Putamen (tissue), 1 donor: ENCODE data around the gene KIAA0753.
"Not testable (repeated sequence)": the region's sequence is repeated elsewhere in the genome, so short reads cannot be mapped to it uniquely, and the experiment has no call there.

ENCODE experiments used
- DNase-seq: peaks from one replicate; pipeline ENCODE4 v3.0.0-alpha.2; 2016; ENCODE audit warnings: low spot score

The KIAA0753 gene

DNA sequence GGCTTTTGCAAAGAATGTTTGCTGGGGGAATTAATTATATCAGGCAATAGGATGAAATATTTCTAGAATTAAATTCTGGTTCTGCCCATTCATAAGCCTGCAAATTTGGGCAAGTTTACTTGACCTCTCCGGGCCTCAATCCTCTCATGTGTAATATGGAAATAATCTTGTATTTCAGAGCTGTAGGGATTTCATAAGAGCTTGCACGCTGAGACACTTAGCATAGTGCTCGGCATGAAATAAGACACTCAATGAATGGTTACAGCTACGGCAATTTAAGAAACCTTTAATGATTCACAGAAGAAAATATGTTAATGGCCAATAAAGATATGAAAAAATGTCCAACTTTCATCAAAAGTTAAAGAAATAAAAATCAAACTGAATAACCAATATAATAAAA, 43.6 kb downstream of the KIAA0753 start:
- DNase-seq, result no peak

DNA sequence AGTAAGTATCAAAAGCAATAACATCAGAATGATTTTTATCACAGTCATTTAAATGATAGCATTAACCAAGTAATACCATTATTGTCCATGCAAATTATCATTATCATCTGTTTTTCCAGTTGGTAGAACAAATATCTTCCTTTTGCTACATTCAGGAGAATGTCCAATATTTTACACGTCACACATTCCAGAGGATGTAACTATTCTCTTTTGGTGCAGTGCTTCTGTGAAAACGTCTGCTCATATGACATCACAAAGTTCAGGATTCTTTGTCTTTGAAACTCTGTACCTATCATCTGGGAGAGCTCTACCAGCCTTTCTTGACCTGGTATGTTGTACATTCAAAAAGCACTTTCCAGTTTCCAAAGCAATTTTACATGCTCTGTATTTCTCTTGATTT, 44.0 kb downstream of the KIAA0753 start:
- no peak for DNase-seq

GRCh38 chr17:6596081-6596480, 44.4 kb downstream of the KIAA0753 start:
- DNase-seq, result no peak

- not testable (repeated sequence) for DNase-seq
Measured at GRCh38 chr17:6593371-6593770, 47.1 kb downstream of the KIAA0753 start.

DNA sequence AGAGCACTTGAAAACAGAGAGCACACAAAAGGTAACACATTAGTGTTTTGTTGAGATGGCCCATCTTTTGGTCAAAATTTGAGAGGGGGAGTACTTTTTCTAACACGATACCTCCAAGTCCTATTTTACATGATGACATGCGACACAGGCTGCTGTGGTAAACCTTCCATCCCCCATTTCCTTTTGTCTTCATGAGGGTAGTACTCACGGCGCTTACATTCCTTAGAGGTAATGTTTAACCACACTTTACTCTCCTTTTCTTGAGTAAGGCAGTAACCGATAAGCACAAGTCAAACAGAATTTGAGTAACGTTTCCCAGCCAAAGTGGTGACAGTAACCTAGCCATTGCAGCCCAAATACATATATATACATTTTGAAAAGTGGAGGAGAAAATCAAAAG, 48.3 kb downstream of the KIAA0753 start:
- DNase-seq, result no peak

- DNase-seq, result no peak
Measured at GRCh38 chr17:6591599-6592158, 48.8 kb downstream of the KIAA0753 start.

DNA sequence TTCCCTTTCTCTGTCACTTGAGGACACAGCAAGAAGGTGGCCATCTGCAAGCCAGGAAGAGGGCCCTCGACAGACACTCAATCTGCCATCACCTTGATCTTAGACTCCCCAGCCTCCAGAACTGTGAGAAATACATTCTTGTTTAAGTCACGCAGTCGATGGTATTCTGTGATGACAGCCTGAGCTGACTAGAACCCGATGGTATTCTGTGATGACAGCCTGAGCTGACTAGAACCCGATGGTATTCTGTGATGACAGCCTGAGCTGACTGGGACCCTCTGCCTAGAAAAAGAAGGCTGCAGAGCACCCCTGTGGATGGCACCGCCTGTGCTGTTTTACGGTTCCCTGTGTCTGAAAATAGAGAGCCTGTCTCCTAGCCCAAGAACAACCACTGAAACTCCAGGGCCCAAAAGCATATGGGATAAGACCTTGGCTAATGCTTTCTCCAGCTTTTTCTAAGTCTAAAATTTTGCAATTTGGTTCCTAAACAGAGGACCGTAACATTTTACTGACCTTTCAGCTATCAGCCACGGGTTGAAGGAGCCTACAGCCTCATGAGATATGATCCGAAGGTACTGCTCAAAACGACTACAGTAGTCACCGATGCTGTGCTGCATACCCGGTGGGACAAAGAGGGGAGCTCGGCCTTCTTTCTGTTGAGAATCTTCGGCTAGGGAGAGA, 51.1 kb downstream of the KIAA0753 start:
- no peak for DNase-seq

GRCh38 chr17:6588165-6588564, 52.3 kb downstream of the KIAA0753 start:
- no peak for DNase-seq

DNA sequence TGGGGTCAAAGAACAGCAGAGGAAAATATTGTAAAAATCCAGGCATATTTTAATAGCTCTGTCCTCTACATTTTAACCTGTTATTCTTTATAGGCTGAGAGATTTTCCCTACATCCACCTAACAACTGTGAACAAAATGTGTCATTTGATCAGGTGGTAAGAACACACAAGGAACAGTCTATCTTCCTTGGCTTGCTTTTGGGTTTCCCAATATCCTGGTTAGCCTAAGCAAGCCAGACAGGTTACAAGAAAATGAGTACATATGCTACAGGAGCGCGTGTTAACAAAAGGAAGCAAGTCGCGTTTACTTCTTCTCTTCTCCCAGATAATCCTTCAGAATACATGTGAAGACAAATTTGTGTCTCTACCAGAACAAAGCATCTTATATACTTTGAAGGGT, 53.2 kb downstream of the KIAA0753 start:
- DNase-seq, result no peak

DNA sequence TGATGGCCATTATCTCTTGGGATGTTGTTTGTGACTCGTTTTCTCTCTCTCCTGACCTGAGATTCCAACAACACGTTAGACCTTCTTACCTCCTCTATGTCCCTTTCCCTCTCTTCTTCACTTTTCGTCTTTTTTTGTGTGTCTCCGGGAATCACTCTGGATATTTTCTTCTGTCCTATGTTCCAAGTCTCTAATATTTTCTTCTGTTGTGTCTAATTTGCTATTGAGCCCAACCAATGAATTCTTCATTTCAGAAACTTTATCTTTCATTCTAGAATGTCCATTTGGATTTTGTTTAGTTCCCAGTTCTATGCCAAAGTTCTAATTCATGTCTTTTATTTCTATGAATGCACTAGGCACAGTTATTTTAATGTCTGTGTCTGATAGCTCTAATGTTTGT, 57.1 kb downstream of the KIAA0753 start:
- DNase-seq, result no peak

DNA sequence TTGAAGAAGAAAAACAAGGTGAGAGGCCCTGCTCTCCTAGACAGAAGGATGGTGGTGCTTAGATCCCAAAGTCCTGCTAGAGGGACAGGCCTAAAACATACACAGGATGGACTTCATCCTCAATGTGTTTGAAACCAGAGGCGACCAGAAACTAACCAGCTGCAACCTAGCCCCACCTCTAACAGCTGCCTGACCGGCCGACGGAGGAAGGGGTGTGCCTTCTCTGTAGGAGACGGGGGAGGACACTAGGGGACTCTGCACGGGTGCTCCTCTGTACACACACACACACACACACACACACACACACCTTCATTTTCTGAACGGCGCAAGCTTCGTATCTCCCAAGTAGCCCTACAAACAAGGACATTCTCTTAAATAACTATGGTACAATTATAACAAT, 59.9 kb downstream of the KIAA0753 start:
- no peak for DNase-seq

- DNase-seq, result no peak
Measured at GRCh38 chr17:6578491-6578890, 62.0 kb downstream of the KIAA0753 start.

- DNase-seq, result no peak
Measured at GRCh38 chr17:6577686-6578263, 62.7 kb downstream of the KIAA0753 start.

GRCh38 chr17:6576038-6576785, 64.3 kb downstream of the KIAA0753 start:
- DNase-seq, result no peak

DNA sequence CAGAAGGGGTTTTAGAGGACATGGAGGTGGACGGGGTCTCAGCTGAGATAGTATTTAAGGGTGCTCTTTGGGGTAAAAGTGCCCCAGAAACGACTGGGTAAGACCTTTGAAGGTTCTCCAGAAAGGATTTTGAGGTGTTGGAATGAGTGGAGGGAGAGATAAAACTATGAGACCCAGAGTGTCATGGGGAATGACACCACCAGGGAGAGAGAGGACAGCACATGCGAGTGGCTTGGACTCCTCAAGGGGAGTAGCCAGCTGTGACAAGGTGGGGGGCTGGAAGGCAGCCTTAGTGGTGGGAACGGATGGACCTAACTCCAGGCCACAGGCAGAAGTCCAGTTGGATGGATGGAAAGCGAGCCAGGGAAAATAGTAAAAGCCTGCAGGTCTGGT, 64.9 kb downstream of the KIAA0753 start:
- no peak for DNase-seq

DNA sequence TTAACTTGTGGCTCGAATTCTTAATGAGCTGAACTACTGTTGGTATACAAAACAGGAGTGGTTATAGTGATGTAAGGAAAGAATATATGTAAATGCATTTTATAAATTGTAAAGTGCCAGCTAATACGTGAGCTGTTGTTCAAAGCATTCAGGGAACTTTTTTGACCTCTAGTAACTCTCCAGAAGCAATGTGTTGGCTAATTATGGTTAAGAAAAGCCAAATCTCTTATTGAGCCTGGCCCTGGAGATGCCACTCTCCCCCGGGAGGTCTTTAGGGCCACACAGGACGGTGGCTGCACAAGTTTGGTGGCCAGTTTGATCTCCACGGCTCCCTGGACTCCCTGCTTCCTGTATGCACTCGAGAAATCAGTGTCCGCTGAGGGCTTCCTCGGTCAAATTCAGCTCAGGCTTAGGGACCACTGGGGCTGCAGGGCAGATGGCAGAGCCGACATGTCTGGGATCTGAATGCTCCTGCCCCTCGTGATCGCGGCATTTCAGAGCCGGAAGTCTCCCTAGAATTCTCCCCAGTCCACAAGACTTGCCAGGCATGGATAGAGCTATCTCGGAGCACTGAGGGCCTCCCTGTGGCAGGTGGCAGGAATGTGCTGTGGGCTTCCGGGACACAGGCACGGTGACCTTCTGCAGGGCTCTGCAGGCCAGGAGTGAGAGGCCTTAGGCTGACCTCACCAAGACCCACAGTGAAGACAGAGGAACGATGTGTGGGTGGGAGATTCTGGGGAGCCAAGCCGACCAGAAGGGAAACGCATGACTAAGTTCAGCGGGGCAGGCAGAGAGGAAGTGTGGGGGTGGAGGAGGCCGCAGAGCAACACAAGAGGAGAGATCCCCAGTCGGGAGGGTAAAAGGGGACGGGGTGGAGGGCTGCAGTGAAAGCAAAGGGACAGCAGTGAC, 65.6 kb downstream of the KIAA0753 start:
- no peak for DNase-seq

- no peak for DNase-seq
Measured at GRCh38 chr17:6573982-6574686, 66.4 kb downstream of the KIAA0753 start.

DNA sequence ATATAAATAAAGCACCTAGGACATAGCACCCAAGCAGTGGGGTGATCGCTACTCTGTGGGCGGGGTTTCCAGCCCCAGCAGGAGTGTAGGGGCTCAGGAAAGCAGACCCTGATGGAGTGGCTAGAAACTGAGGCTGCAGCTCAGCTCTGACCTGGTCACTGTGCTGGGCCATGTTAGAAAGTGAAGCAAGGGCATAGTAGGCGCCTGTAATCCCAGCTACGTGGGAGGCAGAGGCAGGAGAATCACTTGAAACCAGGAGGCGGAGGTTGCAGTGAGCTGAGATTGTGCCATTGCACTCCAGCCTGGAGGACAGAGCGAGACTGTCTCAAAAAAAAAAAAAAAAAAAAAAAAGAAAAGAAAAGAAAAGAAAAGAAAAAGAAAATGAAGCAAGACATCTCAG, 67.0 kb downstream of the KIAA0753 start:
- not testable (repeated sequence) for DNase-seq

DNA sequence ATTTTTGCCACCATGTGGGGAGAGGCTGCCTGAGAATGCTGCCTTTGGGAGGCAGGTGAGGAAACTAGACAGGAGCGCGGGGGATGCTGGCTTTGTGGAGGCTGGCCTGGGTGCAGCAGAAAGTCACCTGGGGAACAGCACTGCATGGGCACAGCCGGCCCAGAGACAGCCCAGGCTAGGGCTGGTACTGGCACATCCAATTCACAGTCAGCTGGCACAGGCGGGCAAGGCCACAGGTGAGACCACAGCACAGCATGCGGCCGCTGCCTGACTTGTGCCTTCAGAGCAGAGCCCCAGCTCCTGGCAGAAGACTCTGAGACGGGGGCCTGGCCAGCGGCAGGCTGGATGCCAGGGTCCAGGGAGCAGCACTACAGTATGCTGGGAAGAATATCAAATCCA, 67.5 kb downstream of the KIAA0753 start:
- no peak for DNase-seq

GRCh38 chr17:6571452-6571781, 69.1 kb downstream of the KIAA0753 start:
- DNase-seq, result no peak

DNA sequence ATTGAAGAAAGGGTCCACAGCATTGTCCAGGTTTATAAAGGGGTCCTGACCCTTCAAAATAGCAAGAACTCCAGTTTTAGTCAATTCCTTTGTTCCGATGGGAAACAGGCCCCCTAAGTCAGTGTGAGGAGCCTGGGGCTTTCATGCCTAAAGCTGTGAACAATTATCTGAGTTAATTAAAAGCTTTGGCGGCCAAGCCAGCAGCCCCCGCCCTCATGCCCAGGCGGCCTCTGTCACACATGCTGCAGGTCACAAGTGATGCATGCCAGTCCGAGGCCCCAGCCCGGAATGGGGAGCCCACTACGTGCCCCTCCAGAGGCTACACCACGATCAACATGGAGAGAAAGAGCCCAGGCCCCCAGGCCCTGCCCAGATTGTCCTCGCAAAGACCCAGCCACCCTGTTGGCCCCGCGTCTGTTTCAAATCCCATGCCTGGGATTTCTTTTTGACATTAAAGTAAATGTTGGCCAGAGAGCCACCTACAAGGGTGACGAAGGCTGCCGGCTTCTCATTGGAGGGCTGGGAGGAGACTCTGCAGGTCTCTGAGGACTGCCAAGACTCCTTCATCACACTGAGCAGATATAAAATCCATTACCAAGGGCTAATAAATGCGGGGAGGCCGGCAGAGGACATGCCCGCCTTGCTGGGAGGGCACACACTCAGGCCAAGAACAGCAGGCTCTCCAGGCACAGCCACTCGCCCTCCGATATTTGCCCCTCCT, 69.6 kb downstream of the KIAA0753 start:
- DNase-seq, result no peak
